ENCODE measurements around the gene TIMM13. TPM values are rescaled to one million over a fixed set of nuclear protein-coding genes. Genes with fewer than 3 reads are reported as not detected.
"Not testable (repeated sequence)": the region's sequence is repeated elsewhere in the genome, so short reads cannot be mapped to it uniquely, and the experiment has no call there.

The TIMM13 gene
- polyA plus RNA-seq, 1 donor: 91.2 TPM

DNA sequence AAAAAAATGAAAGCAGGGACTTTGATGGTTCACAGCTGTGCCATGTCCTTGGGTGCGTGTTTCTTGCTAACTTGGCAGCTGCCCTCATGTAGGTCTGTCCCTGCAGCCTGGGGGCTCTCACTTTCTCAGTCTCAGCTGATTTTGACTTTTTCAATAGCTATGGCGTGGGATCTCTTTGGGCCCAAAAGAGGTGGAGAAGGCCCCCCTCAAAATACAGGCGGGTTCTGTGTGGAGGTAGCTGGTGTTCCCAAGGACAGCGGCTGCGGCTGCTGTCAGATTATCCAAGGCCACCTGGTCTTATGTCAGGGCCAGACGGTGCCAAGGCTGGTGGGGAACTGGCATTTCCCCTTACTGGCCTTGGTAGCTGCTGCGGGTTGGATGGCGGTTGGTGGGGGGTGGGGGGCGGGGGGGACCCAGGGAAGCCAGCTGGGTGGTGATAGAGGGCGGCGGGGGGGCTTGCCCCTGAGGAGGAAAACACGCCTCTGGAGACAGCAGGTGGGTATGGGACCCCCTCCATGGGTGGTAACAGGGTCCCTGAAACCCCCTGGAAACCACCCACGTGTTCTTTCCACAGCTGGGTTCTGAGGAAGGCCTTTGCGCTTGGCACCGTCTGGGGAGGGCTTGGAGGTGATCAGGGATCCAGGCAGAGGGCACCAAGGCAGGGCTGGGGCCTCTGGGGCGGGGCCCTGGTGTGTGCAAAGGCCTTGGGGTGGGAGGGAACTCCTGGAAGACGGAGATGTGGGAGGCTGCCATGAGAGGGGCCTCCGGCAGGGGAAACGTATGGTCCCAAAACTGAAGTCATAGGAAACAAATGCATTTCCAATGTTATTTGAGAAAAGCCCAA, 4.1 kb downstream of the TIMM13 start:
- DNase-seq: peak in 1 of 2 donors; percentile 44
- Histone ChIP-seq H3K4me1 (ENCODE audit: control insufficient read depth, insufficient read depth, low read length) (peaks cover 24% of the 10 kb centered on the region), H3K9me3 (ENCODE audit: control insufficient read depth, low read depth, low read length) (no peaks in the 10 kb centered on the region), H3K27ac (ENCODE audit: low read length) (no peak overlapping the region), H3K27me3 (ENCODE audit: control insufficient read depth, insufficient read depth, low read length) (no peaks in the 10 kb centered on the region), H3K4me3 (ENCODE audit: low read length) (no peak overlapping the region), H3K36me3 (ENCODE audit: control insufficient read depth, insufficient read depth, low read length) (peaks cover 11% of the 10 kb centered on the region)
- no CpG with 5 or more reads among the region's 19 CpGs for whole genome bisulfite sequencing (ENCODE audit: insufficient coverage, low lambda C conversion rate)

- peaks cover 14% of the 10 kb centered on the region for H3K36me3 ChIP-seq (ENCODE audit: control insufficient read depth, insufficient read depth, low read length)
- no peaks in the 10 kb centered on the region for H3K27me3 ChIP-seq (ENCODE audit: control insufficient read depth, insufficient read depth, low read length)
- no peak for DNase-seq
These were observed 5.6 kb downstream of the TIMM13 start for GRCh38 chr19:2421581-2422306.

GRCh38 chr19:2420490-2420889, 6.9 kb downstream of the TIMM13 start:
- Histone ChIP-seq H3K27me3 (ENCODE audit: control insufficient read depth, insufficient read depth, low read length) (no peaks in the 10 kb centered on the region), H3K27ac (ENCODE audit: low read length) (no peak overlapping the region), H3K36me3 (ENCODE audit: control insufficient read depth, insufficient read depth, low read length) (peaks cover 12% of the 10 kb centered on the region), H3K4me3 (ENCODE audit: low read length) (no peak overlapping the region), H3K9me3 (ENCODE audit: control insufficient read depth, low read depth, low read length) (peaks cover 3% of the 10 kb centered on the region), H3K4me1 (ENCODE audit: control insufficient read depth, insufficient read depth, low read length) (peaks cover 10% of the 10 kb centered on the region)
- no peak for DNase-seq
- no CpG with 5 or more reads among the region's 2 CpGs for WGBS (ENCODE audit: insufficient coverage, low lambda C conversion rate)

More at GRCh38 chr19:2421581-2422306, 5.6 kb downstream of the TIMM13 start:
- Histone ChIP-seq H3K4me3 (ENCODE audit: low read length) (no peak overlapping the region), H3K4me1 (ENCODE audit: control insufficient read depth, insufficient read depth, low read length) (peaks cover 22% of the 10 kb centered on the region), H3K9me3 (ENCODE audit: control insufficient read depth, low read depth, low read length) (no peaks in the 10 kb centered on the region), H3K27ac (ENCODE audit: low read length) (no peak overlapping the region)
- WGBS (ENCODE audit: insufficient coverage, low lambda C conversion rate): no CpG with 5 or more reads among the region's 23 CpGs

DNA sequence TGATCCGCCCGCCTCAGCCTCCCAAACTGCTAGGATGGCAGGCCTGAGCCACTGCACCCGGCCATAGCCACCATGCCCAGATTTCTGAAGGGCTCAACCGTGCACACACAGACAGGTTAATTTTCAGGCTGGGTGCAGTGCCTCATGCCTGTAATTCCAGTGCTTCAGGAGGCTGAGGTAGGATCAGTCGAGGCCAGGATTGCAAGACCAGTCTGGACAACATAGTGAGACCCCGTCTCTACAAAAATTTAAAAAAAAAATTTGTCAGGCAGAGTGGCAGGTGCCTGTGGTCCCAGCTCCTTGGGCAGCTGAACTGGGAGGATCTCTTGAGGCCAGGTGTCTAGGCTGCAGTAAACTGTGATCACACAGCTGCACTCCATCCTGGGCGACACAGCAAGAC, 7.6 kb downstream of the TIMM13 start:
- Histone ChIP-seq H3K4me3 (ENCODE audit: low read length) (no peak overlapping the region), H3K27ac (ENCODE audit: low read length) (no peak overlapping the region), H3K27me3 (ENCODE audit: control insufficient read depth, insufficient read depth, low read length) (no peaks in the 10 kb centered on the region), H3K36me3 (ENCODE audit: control insufficient read depth, insufficient read depth, low read length) (peaks cover 12% of the 10 kb centered on the region), H3K9me3 (ENCODE audit: control insufficient read depth, low read depth, low read length) (peaks cover 3% of the 10 kb centered on the region), H3K4me1 (ENCODE audit: control insufficient read depth, insufficient read depth, low read length) (peaks cover 8% of the 10 kb centered on the region)
- no CpG with 5 or more reads among the region's 7 CpGs for WGBS (ENCODE audit: insufficient coverage, low lambda C conversion rate)
- no peak for DNase-seq

GRCh38 chr19:2417881-2418406, 9.4 kb downstream of the TIMM13 start:
- 87% methylated on average over 3 of the region's 13 CpGs for WGBS (ENCODE audit: insufficient coverage, low lambda C conversion rate)
- no peaks in the 10 kb centered on the region for H3K4me1 ChIP-seq (ENCODE audit: control insufficient read depth, insufficient read depth, low read length)
- no peak overlapping the region for H3K27ac ChIP-seq (ENCODE audit: low read length)
- H3K36me3 ChIP-seq (ENCODE audit: control insufficient read depth, insufficient read depth, low read length): peaks cover 12% of the 10 kb centered on the region
- no peak for DNase-seq
- no peaks in the 10 kb centered on the region for H3K27me3 ChIP-seq (ENCODE audit: control insufficient read depth, insufficient read depth, low read length)
- peaks cover 6% of the 10 kb centered on the region for H3K9me3 ChIP-seq (ENCODE audit: control insufficient read depth, low read depth, low read length)
- no peak overlapping the region for H3K4me3 ChIP-seq (ENCODE audit: low read length)

- H3K4me3 ChIP-seq (ENCODE audit: low read length); H3K4me1 ChIP-seq (ENCODE audit: control insufficient read depth, insufficient read depth, low read length); H3K27me3 ChIP-seq (ENCODE audit: control insufficient read depth, insufficient read depth, low read length); DNase-seq; H3K27ac ChIP-seq (ENCODE audit: low read length); H3K9me3 ChIP-seq (ENCODE audit: control insufficient read depth, low read depth, low read length): not testable (repeated sequence)
- peaks cover 12% of the 10 kb centered on the region for H3K36me3 ChIP-seq (ENCODE audit: control insufficient read depth, insufficient read depth, low read length)
- WGBS (ENCODE audit: insufficient coverage, low lambda C conversion rate): 100% methylated on average over 2 of the region's 8 CpGs
These were observed 9.9 kb downstream of the TIMM13 start for GRCh38 chr19:2417436-2417835.

GRCh38 chr19:2416321-2417097, 10.9 kb downstream of the TIMM13 start:
- Histone ChIP-seq H3K4me1 (ENCODE audit: control insufficient read depth, insufficient read depth, low read length) (no peaks in the 10 kb centered on the region), H3K9me3 (ENCODE audit: control insufficient read depth, low read depth, low read length) (peaks cover 6% of the 10 kb centered on the region), H3K4me3 (ENCODE audit: low read length) (no peak overlapping the region), H3K36me3 (ENCODE audit: control insufficient read depth, insufficient read depth, low read length) (peaks cover 10% of the 10 kb centered on the region), H3K27ac (ENCODE audit: low read length) (no peak overlapping the region), H3K27me3 (ENCODE audit: control insufficient read depth, insufficient read depth, low read length) (peaks cover 2% of the 10 kb centered on the region)
- no peak for DNase-seq
- WGBS (ENCODE audit: insufficient coverage, low lambda C conversion rate): no CpG with 5 or more reads among the region's 19 CpGs

DNA sequence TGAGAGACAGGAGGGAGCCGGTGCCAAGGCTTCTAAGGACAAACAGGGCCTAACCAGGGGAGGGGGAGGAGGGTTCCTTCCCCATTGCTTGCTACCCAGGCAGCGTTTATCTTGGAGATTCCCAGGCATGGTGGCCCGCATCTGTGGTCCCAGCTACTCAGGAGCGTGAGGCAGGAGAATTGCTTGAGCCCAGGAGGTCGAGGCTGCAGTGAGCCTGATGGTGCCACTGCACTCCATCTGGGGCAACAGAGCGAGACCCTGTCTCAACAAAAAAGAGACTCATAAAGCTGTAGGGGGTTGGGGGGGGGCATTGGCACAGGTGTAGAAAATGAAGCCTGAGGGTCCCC, 11.4 kb downstream of the TIMM13 start:
- Histone ChIP-seq H3K27ac (ENCODE audit: low read length) (no peak overlapping the region), H3K36me3 (ENCODE audit: control insufficient read depth, insufficient read depth, low read length) (peaks cover 10% of the 10 kb centered on the region), H3K27me3 (ENCODE audit: control insufficient read depth, insufficient read depth, low read length) (peaks cover 2% of the 10 kb centered on the region), H3K4me1 (ENCODE audit: control insufficient read depth, insufficient read depth, low read length) (no peaks in the 10 kb centered on the region), H3K4me3 (ENCODE audit: low read length) (no peak overlapping the region), H3K9me3 (ENCODE audit: control insufficient read depth, low read depth, low read length) (peaks cover 6% of the 10 kb centered on the region)
- no CpG with 5 or more reads among the region's 6 CpGs for WGBS (ENCODE audit: insufficient coverage, low lambda C conversion rate)
- no peak for DNase-seq

DNA sequence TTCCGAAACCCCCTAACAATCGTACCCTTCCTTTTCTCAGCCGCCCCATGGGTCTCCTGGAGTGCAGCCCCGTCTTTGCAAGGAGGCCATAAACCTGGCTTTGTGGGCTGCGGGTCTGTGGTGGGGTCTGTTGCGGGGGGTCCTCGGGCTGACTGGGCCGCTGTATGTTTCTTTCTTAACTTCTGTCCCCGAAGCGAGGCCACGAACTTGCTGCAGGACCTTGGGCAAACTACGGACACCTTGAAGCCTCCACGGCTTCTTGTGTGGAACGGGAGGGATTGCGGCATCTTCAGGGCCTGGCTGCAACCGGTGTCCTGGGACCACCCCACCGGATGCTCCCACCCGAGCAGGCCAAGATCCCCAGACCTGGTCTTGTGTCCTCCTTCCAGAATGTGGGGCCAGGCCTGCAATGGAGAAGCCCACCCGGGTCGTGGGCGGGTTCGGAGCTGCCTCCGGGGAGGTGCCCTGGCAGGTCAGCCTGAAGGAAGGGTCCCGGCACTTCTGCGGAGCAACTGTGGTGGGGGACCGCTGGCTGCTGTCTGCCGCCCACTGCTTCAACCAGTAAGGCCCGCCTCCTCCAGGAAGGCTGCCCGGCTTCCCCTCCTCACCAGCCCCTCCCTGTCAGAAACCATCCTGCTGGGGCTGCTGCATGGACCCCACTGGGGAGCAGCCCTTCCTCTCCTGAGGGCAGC, 12.0 kb downstream of the TIMM13 start:
- no CpG with 5 or more reads among the region's 29 CpGs for WGBS (ENCODE audit: insufficient coverage, low lambda C conversion rate)
- H3K4me3 ChIP-seq (ENCODE audit: low read length): no peak overlapping the region

More for the DNA sequence above, 12.0 kb downstream of the TIMM13 start:
- no peak for DNase-seq
- H3K27me3 ChIP-seq (ENCODE audit: control insufficient read depth, insufficient read depth, low read length): peaks cover 2% of the 10 kb centered on the region
- peaks cover 10% of the 10 kb centered on the region for H3K36me3 ChIP-seq (ENCODE audit: control insufficient read depth, insufficient read depth, low read length)
- no peak overlapping the region for H3K27ac ChIP-seq (ENCODE audit: low read length)
- H3K9me3 ChIP-seq (ENCODE audit: control insufficient read depth, low read depth, low read length): peaks cover 6% of the 10 kb centered on the region
- no peaks in the 10 kb centered on the region for H3K4me1 ChIP-seq (ENCODE audit: control insufficient read depth, insufficient read depth, low read length)

Data from large intestine (tissue), 3 donors.